Ascending aorta (tissue), 2 donors: Measurements from ENCODE around the gene GLIPR1. TPM values are rescaled to one million over a fixed set of nuclear protein-coding genes. Genes with fewer than 3 reads are reported as not detected.
A peak's percentile ranks its signal among the peaks of the same experiment; 100 is the strongest.

Experiments used
- DNase-seq, 2 donors: peaks; one replicate each; pipeline ENCODE4 v3.0.0-alpha.2; 2019; ENCODE audit warnings: low spot score in 2 of 2
- H3K27ac ChIP-seq, 2 donors: fragments of 200-600 bp; sonication (generic); one replicate each; pipeline ENCODE4 v1.5.1; 2016 to 2017; ENCODE audit warnings: mild to moderate bottlenecking in 1 of 2
- H3K27me3 ChIP-seq: fragments of 200-600 bp; sonication (generic); one replicate; pipeline ENCODE4 v1.5.1; 2017
- H3K36me3 ChIP-seq, 2 donors: fragments of 200-600 bp; sonication (generic); one replicate each; pipeline ENCODE4 v1.5.1; 2016
- H3K4me1 ChIP-seq, 2 donors: fragments of 200-600 bp; sonication (generic); one replicate each; pipeline ENCODE4 v1.5.1; 2016 to 2017; ENCODE audit warnings: mild to moderate bottlenecking in 1 of 2
- H3K4me3 ChIP-seq, 2 donors: fragments of 200-600 bp; sonication (generic); one replicate each; pipeline ENCODE4 v1.5.1; 2016 to 2017; ENCODE audit warnings: mild to moderate bottlenecking in 1 of 2
- H3K9me3 ChIP-seq, 2 donors: fragments of 200-600 bp; sonication (generic); one replicate each; pipeline ENCODE4 v1.5.1; 2016
- CTCF ChIP-seq, 3 experiments: fragments of 200-600 bp in 2 of 3; fragments of 450-650 bp in 1 of 3; sonication (generic) in 2 of 3; IDR thresholded peaks; one replicate each; pipeline ENCODE4 v1.5.1; 2016 to 2019; ENCODE audit warnings: antibody characterized with exemption in 3 of 3, mild to moderate bottlenecking in 1 of 3, moderate library complexity in 1 of 3
- intact Hi-C: fragments of 100-400 bp; cut with DNase I; formaldehyde crosslinking; loops from one replicate; pipeline ENCODE4 v1.15.1; 2023
- total RNA-seq: library from RNA; depleted of rRNA; stranded (reverse); fragments of >200 nt; gene quantifications from one replicate; pipeline ENCODE4 v1.1.0, GENCODE V29; 2016

Gene GLIPR1
- total RNA-seq: 43.9 TPM

GRCh38 chr12:75480469-75480949, at the start of gene GLIPR1:
Gene GLIPR1 (plus strand): TSS chr12:75480755. CDS start chr12:75480881, 126 bp downstream.
- H3K36me3 ChIP-seq: no peaks in the 10 kb centered on the region
- peak within 1 kb of the TSS; percentile 66 to 75 for H3K4me3 ChIP-seq
- H3K4me1 ChIP-seq: peaks cover 5 to 14% of the 10 kb centered on the region in 2 donors
- H3K27ac ChIP-seq: peak within 1 kb of the TSS; percentile 88 to 90
- no peaks in the 10 kb centered on the region for H3K9me3 ChIP-seq
- peak; percentile 52 to 94 for DNase-seq
- intact Hi-C loops: loop anchor here (1.0 to 5.0 kb wide), 4 partner anchors 89 to 1282 kb away; partner anchors contain the start of genes GLIPR1L1, GLIPR1L2, OSBPL8 and ZDHHC17
- no peaks in the 10 kb centered on the region for H3K27me3 ChIP-seq
- no peak for TF ChIP-seq CTCF (IDR thresholded peaks at IDR 0.05)

DNA sequence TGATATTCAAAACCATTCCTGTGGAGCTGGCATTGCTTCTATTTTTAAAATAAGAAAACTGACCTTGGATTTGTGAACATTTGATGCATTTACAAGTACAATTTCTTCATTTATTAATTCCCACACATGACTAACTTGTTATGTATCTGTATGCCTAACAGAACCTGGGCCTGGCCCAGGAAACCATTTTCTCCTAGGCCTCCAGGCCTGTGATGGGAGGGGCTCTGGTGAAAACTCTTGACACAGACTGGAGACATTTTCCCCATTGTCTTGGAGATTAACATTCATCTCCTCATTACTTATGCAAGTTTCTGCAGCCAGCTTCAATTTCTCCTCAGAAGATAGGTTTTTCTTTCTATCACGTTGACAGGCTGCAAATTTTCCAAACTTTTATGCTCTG, 47.6 kb upstream of the GLIPR1 start:
- H3K27ac ChIP-seq: peak overlapping the region; percentile 28 to 55
- no peak for DNase-seq
- no peak overlapping the region for H3K4me3 ChIP-seq
- H3K4me1 ChIP-seq: peaks cover 0 to 9% of the 10 kb centered on the region in 2 donors
- peaks cover 4 to 27% of the 10 kb centered on the region in 2 donors for H3K9me3 ChIP-seq
- no peaks in the 10 kb centered on the region for H3K27me3 ChIP-seq
- no peak for TF ChIP-seq CTCF (IDR thresholded peaks at IDR 0.05)
- intact Hi-C loops: no loop called here
- H3K36me3 ChIP-seq: no peaks in the 10 kb centered on the region

- DNase-seq: no peak
- Histone ChIP-seq H3K4me1 (peaks cover 0 to 2% of the 10 kb centered on the region in 2 donors), H3K27ac (no peak overlapping the region), H3K4me3 (no peak overlapping the region), H3K36me3 (no peaks in the 10 kb centered on the region), H3K27me3 (no peaks in the 10 kb centered on the region), H3K9me3 (peaks cover 4 to 27% of the 10 kb centered on the region in 2 donors)
- no peak for TF ChIP-seq CTCF (IDR thresholded peaks at IDR 0.05)
- intact Hi-C loops: no loop called here
Observed at GRCh38 chr12:75437564-75437963, 43.0 kb upstream of the GLIPR1 start.

GRCh38 chr12:75438059-75438754, 42.3 kb upstream of the GLIPR1 start:
- no peaks in the 10 kb centered on the region for H3K36me3 ChIP-seq
- no peak for TF ChIP-seq CTCF (IDR thresholded peaks at IDR 0.05)
- DNase-seq: no peak
- H3K27ac ChIP-seq: no peak overlapping the region
- intact Hi-C loops: no loop called here
- H3K4me1 ChIP-seq: no peaks in the 10 kb centered on the region
- H3K27me3 ChIP-seq: no peaks in the 10 kb centered on the region
- H3K9me3 ChIP-seq: peaks cover 4 to 27% of the 10 kb centered on the region in 2 donors
- no peak overlapping the region for H3K4me3 ChIP-seq

GRCh38 chr12:75439048-75439447, 41.5 kb upstream of the GLIPR1 start:
- no peak for TF ChIP-seq CTCF (IDR thresholded peaks at IDR 0.05)
- DNase-seq: no peak
- Histone ChIP-seq H3K36me3 (no peaks in the 10 kb centered on the region), H3K4me3 (no peak overlapping the region), H3K9me3 (peaks cover 4 to 27% of the 10 kb centered on the region in 2 donors), H3K27me3 (no peaks in the 10 kb centered on the region), H3K4me1 (no peaks in the 10 kb centered on the region), H3K27ac (no peak overlapping the region)
- intact Hi-C loops: no loop called here
